Measurements from ENCODE around the gene PITPNM1.

GRCh38 chr11:67495234-67496005 lies 9.7 kb downstream of the PITPNM1 start:
- TF ChIP-seq, protein P1, sequence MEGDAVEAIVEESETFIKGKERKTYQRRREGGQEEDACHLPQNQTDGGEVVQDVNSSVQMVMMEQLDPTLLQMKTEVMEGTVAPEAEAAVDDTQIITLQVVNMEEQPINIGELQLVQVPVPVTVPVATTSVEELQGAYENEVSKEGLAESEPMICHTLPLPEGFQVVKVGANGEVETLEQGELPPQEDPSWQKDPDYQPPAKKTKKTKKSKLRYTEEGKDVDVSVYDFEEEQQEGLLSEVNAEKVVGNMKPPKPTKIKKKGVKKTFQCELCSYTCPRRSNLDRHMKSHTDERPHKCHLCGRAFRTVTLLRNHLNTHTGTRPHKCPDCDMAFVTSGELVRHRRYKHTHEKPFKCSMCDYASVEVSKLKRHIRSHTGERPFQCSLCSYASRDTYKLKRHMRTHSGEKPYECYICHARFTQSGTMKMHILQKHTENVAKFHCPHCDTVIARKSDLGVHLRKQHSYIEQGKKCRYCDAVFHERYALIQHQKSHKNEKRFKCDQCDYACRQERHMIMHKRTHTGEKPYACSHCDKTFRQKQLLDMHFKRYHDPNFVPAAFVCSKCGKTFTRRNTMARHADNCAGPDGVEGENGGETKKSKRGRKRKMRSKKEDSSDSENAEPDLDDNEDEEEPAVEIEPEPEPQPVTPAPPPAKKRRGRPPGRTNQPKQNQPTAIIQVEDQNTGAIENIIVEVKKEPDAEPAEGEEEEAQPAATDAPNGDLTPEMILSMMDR (IDR thresholded peaks at IDR 0.05): no peak
- TF ChIP-seq POLR2A (IDR thresholded peaks at IDR 0.05): no peak
